HepG2 (cell line): ENCODE data around the gene FRMD4A. TPM values are rescaled to one million over a fixed set of nuclear protein-coding genes. Genes with fewer than 3 reads are reported as not detected.

Experiments used
- ATF1 ChIP-seq: IDR thresholded peaks from 2 replicates; pipeline ENCODE4 v1.6.1; 2016; ENCODE audit warnings: mild to moderate bottlenecking, control low read depth
- CSRNP2 ChIP-seq: sonication (generic); formaldehyde crosslinking; conservative IDR thresholded peaks from 2 replicates; pipeline ENCODE4 v1.8.0; 2022; ENCODE audit warnings: low read depth, missing genetic modification reagents
- DBP ChIP-seq: sonication (generic); formaldehyde crosslinking; IDR thresholded peaks from 2 replicates; pipeline ENCODE4 v1.4.0; 2020; ENCODE audit warnings: missing genetic modification reagents; ENCODE audit errors: not compliant biosample characterization
- RARG ChIP-seq: sonication (generic); formaldehyde crosslinking; IDR thresholded peaks from 2 replicates; pipeline ENCODE4 v1.4.0; 2020; ENCODE audit warnings: low read depth, mild to moderate bottlenecking, missing genetic modification reagents
- RBAK ChIP-seq: sonication (generic); formaldehyde crosslinking; IDR thresholded peaks from 2 replicates; pipeline ENCODE4 v1.5.1; 2020; ENCODE audit warnings: mild to moderate bottlenecking, missing genetic modification reagents
- REPIN1 ChIP-seq: sonication (generic); formaldehyde crosslinking; IDR thresholded peaks from 2 replicates; pipeline ENCODE4 v1.8.0; 2022; ENCODE audit warnings: missing genetic modification reagents, low read depth, mild to moderate bottlenecking, borderline replicate concordance
- TP53 ChIP-seq: sonication (generic); formaldehyde crosslinking; conservative IDR thresholded peaks from 2 replicates; pipeline ENCODE4 v1.4.0; 2020; ENCODE audit warnings: missing genetic modification reagents
- ZKSCAN5 ChIP-seq: sonication (generic); formaldehyde crosslinking; IDR thresholded peaks from 2 replicates; pipeline ENCODE4 v1.5.1; 2020; ENCODE audit warnings: mild to moderate bottlenecking, missing genetic modification reagents
- ZNF337 ChIP-seq: sonication (generic); formaldehyde crosslinking; IDR thresholded peaks from 2 replicates; pipeline ENCODE4 v1.5.1; 2020; ENCODE audit warnings: missing genetic modification reagents, low read depth, mild to moderate bottlenecking, borderline replicate concordance
- ZNF788 ChIP-seq: sonication (generic); formaldehyde crosslinking; IDR thresholded peaks from 2 replicates; pipeline ENCODE4 v1.5.0; 2020; ENCODE audit warnings: mild to moderate bottlenecking, missing genetic modification reagents, borderline replicate concordance
- ZSCAN5A ChIP-seq: sonication (generic); formaldehyde crosslinking; IDR thresholded peaks from 2 replicates; pipeline ENCODE4 v1.8.0; 2022; ENCODE audit warnings: mild to moderate bottlenecking, missing genetic modification reagents, borderline replicate concordance
- polyA plus RNA-seq, 8 experiments: library from polyadenylated mRNA; depleted of rRNA in 3 of 8; stranded (reverse) in 7 of 8; unstranded in 1 of 8; fragments of >200 nt; fragmentation: Illumina TruSeq in 4 of 8; extraction: Trizol in 4 of 8; gene quantifications; 2 replicates each; pipeline versions ENCODE4 v1.2.1 to v1.2.3, GENCODE V29; 2011 to 2016; ENCODE audit warnings: low read depth in 4 of 8, missing spikeins in 1 of 8, mixed read lengths in 1 of 8; ENCODE audit not compliant: insufficient read depth in 1 of 8
- total RNA-seq, 5 experiments: library from RNA; depleted of rRNA; stranded (reverse); fragments of >200 nt; fragmentation: Illumina TruSeq; extraction: Trizol; gene quantifications; 2 replicates each; pipeline ENCODE4 v1.2.3, GENCODE V29; 2016; ENCODE audit warnings: low read depth in 1 of 5

The FRMD4A gene
- total and polyA plus RNA-seq, 2 of the 13 experiments (the other 11 are each of a cell fraction or from before 2014, with no cell fraction given), result 0.09 to 0.26 TPM

DNA sequence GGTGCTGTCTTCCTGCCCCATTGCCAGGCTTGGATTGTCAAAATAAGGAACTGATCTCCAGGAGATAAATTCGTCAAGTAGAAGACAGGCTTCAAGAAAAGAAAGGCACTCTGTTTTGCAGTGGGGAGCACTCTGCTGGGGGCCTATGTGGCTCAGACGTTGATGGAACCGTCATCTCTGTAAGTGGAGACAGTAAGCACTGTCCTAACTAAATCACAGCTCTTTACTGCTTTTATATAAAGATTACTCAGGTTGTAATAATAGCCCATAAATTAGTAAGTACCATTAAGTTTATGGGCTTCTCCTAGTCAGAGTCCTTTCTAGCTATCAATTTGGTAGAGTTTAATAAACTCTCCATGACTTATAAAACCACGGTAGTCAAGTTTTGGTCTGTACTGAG is 249.9 kb downstream of the FRMD4A start (continued):
- no peak for TF ChIP-seq CSRNP2 (CRISPR knock-in tag)
- no peak for TF ChIP-seq ZNF788 (CRISPR knock-in tag)
- TF ChIP-seq RARG (CRISPR knock-in tag), result no peak
- no peak for TF ChIP-seq ATF1 (CRISPR knock-in tag)
- TF ChIP-seq REPIN1 (CRISPR knock-in tag), result no peak
- no peak for TF ChIP-seq RBAK (CRISPR knock-in tag)
- TF ChIP-seq ZKSCAN5 (CRISPR knock-in tag), result no peak
- TF ChIP-seq ZSCAN5A (CRISPR knock-in tag), result no peak
- no peak for TF ChIP-seq DBP
- TF ChIP-seq TP53, result no peak
- no peak for TF ChIP-seq ZNF337 (CRISPR knock-in tag)
